GM12864 (cell line): ENCODE data around the gene ASPG.

ENCODE experiments used
- DNase-seq: peaks from one replicate; pipeline ENCODE4 v3.0.0-alpha.2; 2011; ENCODE audit warnings: low read depth
- H3K4me3 ChIP-seq: 2 replicates; pipeline ENCODE4 v1.5.1; 2011; ENCODE audit warnings: mild to moderate bottlenecking, low read depth, low read length, control low read depth
- TF ChIP-seq, protein P1 (sequence below): IDR thresholded peaks from 2 replicates; pipeline ENCODE4 v1.5.1; 2011; ENCODE audit warnings: low read depth, mild to moderate bottlenecking, moderate library complexity, low read length, control low read depth, inconsistent platforms; ENCODE audit errors: missing control alignments

The ASPG gene

DNA sequence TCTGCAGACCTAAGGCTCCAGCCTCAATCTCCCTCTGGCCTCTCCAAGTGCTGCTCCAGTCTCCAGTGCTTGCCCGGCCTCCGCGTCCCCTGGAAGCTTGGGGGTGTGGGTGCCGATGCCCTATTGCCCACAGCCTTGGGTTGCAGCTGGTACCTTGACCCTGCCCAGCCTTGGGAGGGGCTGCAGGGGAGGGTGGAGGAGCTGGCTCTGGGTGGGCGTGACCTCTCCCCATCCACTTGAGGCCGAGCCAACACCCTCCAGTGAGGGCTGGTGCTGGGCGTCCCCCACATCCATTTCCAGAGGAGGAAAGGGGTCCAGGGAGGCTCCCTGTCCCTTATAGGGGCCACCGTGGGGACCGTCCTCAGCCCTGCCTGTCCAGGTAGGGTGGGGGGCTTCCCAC, 77.0 kb downstream of the ASPG start:
- DNase-seq: no peak
- TF ChIP-seq, protein P1, sequence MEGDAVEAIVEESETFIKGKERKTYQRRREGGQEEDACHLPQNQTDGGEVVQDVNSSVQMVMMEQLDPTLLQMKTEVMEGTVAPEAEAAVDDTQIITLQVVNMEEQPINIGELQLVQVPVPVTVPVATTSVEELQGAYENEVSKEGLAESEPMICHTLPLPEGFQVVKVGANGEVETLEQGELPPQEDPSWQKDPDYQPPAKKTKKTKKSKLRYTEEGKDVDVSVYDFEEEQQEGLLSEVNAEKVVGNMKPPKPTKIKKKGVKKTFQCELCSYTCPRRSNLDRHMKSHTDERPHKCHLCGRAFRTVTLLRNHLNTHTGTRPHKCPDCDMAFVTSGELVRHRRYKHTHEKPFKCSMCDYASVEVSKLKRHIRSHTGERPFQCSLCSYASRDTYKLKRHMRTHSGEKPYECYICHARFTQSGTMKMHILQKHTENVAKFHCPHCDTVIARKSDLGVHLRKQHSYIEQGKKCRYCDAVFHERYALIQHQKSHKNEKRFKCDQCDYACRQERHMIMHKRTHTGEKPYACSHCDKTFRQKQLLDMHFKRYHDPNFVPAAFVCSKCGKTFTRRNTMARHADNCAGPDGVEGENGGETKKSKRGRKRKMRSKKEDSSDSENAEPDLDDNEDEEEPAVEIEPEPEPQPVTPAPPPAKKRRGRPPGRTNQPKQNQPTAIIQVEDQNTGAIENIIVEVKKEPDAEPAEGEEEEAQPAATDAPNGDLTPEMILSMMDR: no peak
- no peak overlapping the region for H3K4me3 ChIP-seq

DNA sequence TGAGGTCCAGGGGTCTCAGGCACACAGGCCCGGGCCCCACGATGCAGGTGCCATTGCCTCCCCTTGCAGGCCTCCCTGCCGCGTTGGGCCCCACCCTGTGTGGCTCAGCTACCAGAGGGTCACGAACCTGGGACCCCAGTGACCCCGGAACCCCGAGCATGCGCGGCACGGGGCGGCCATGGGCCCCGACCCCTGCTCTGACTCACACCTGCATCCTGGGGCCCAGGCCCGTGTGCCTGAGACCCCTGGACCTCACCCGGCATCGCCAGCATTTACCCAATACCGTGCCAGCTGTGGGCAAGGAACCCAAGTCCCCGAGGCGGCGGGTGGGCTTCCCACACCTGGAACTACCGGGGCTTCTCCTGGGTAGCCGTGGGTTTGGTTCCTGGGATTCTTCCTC, 78.0 kb downstream of the ASPG start:
- no peak for DNase-seq
- H3K4me3 ChIP-seq: no peak overlapping the region
- TF ChIP-seq, protein P1: no peak

DNA sequence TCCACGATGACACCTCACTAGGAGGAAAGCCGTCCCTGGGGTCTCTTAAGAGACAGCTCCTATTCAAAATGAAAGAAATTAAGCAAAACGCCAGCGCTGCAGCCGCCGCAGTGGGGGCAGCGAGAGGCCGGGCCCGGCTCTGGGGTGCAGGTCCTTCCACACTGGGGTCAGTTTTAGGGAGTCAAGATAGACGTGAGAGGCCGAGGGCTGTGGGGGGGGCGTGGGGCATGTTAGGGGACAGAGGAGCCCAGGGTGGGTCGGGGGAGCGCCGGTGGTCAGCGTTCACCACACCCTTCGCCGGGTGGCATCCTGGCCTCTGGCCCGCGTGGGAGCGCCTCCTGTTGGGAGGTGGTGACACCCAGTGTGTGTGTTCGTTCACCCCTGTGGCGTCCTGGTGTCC, 78.5 kb downstream of the ASPG start:
- H3K4me3 ChIP-seq: no peak overlapping the region
- TF ChIP-seq, protein P1: no peak
- DNase-seq: no peak

DNA sequence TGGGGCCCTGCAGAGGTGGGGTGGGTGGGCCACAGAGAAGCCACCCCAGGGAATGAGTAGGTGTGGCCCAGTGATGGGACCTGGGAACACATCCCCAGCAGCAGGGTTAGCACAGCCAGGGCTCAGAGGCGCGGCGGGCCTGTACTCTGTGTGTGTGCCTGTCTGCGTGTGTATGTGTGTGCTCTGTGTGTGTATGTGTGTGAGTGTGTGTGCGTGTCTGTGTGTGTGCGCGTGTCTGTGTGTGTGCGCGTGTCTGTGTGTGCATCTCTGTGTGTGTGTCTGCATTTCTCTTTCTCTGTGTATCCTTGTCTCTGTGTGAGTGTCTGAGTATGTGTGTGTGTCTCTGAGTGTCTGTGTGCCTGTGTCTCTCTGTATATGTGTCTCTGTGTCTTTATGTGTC, 79.0 kb downstream of the ASPG start:
- no peak overlapping the region for H3K4me3 ChIP-seq
- TF ChIP-seq, protein P1: no peak
- no peak for DNase-seq
